HepG2 (cell line): ENCODE data around the gene LCORL.

Experiments
- ATF4 ChIP-seq, 2 experiments: fragments of 450-650 bp in 1 of 2; sonication (generic) in 1 of 2; formaldehyde crosslinking; IDR thresholded peaks; 2 replicates each; pipeline versions ENCODE4 v1.5.0 to v1.8.0; 2020 to 2022; ENCODE audit warnings: mild to moderate bottlenecking in 1 of 2, missing genetic modification reagents in 1 of 2
- CAMTA2 ChIP-seq: sonication (generic); formaldehyde crosslinking; IDR thresholded peaks from 2 replicates; pipeline ENCODE4 v1.4.0; 2020; ENCODE audit warnings: mild to moderate bottlenecking, missing genetic modification reagents, borderline replicate concordance
- CTCF ChIP-seq: sonication (generic); formaldehyde crosslinking; IDR thresholded peaks from 2 replicates; pipeline ENCODE4 v1.5.0; 2020; ENCODE audit warnings: mild to moderate bottlenecking, missing genetic modification reagents, moderate library complexity
- IKZF4 ChIP-seq: sonication (generic); formaldehyde crosslinking; IDR thresholded peaks from 2 replicates; pipeline ENCODE4 v1.5.1; 2020; ENCODE audit warnings: borderline replicate concordance, mild to moderate bottlenecking, low read depth, missing genetic modification reagents; ENCODE audit errors: not compliant biosample characterization
- RARG ChIP-seq: sonication (generic); formaldehyde crosslinking; IDR thresholded peaks from 2 replicates; pipeline ENCODE4 v1.4.0; 2020; ENCODE audit warnings: low read depth, mild to moderate bottlenecking, missing genetic modification reagents
- RELA ChIP-seq: sonication (generic); formaldehyde crosslinking; IDR thresholded peaks from 2 replicates; pipeline ENCODE4 v1.4.0; 2020; ENCODE audit warnings: missing genetic modification reagents
- SIN3A ChIP-seq: IDR thresholded peaks from 2 replicates; pipeline ENCODE4 v1.6.1; 2011; ENCODE audit warnings: low read depth, mild to moderate bottlenecking, control low read depth, low read length, borderline replicate concordance
- SMARCC2 ChIP-seq: fragments of 450-650 bp; IDR thresholded peaks from 2 replicates; pipeline ENCODE4 v1.6.1; 2017; ENCODE audit warnings: antibody characterized with exemption, mild to moderate bottlenecking
- U2AF2 ChIP-seq: fragments of 200-400 bp; formaldehyde crosslinking; IDR thresholded peaks from 2 replicates; pipeline ENCODE4 v1.6.1; 2017; ENCODE audit warnings: low read depth, mild to moderate bottlenecking, low read length
- USF2 ChIP-seq, 2 experiments: sonication (generic) in 1 of 2; formaldehyde crosslinking in 1 of 2; IDR thresholded peaks; 2 replicates each; pipeline versions ENCODE4 v1.5.1 to v1.6.1; 2011 to 2020; ENCODE audit warnings: borderline replicate concordance in 1 of 2, low read depth in 1 of 2, low read length in 1 of 2, mild to moderate bottlenecking in 1 of 2, missing genetic modification reagents in 1 of 2, moderate library complexity in 1 of 2
- ZFP36 ChIP-seq: fragments of 150-350 bp; IDR thresholded peaks from 2 replicates; pipeline ENCODE4 v1.6.1; 2018; ENCODE audit warnings: borderline replicate concordance, low read length, low read depth; ENCODE audit not compliant: partially characterized antibody
- ZNF251 ChIP-seq: sonication (generic); formaldehyde crosslinking; IDR thresholded peaks from 2 replicates; pipeline ENCODE4 v1.9.0; 2021; ENCODE audit warnings: mild to moderate bottlenecking, missing genetic modification reagents
- ZNF280B ChIP-seq: sonication (generic); formaldehyde crosslinking; IDR thresholded peaks from 2 replicates; pipeline ENCODE4 v1.5.0; 2020; ENCODE audit warnings: missing genetic modification reagents, mild to moderate bottlenecking, borderline replicate concordance

GRCh38 chr4:17875402-17876070 is 146.0 kb downstream of the LCORL start:
- TF ChIP-seq ZNF280B (CRISPR knock-in tag) (no peak), SIN3A (no peak), RARG (no peak), ATF4 (CRISPR knock-in tag; IDR thresholded peaks at IDR 0.05) (no peak), CTCF (CRISPR knock-in tag) (no peak), ZFP36 (no peak), USF2 (IDR thresholded peaks at IDR 0.05; ENCODE audit: low read depth, low read length) (no peak), USF2 (CRISPR knock-in tag; IDR thresholded peaks at IDR 0.05; ENCODE audit: borderline replicate concordance) (no peak), U2AF2 (no peak), CAMTA2 (CRISPR knock-in tag) (no peak), ZNF251 (CRISPR knock-in tag) (no peak), IKZF4 (no peak), RELA (CRISPR knock-in tag) (no peak), SMARCC2 (no peak)
